ENCODE data around the gene KCND1. TPM values are rescaled to one million over a fixed set of nuclear protein-coding genes. Genes with fewer than 3 reads are reported as not detected.
"Not testable (repeated sequence)": the region's sequence is repeated elsewhere in the genome, so short reads cannot be mapped to it uniquely, and the experiment has no call there.

Gene KCND1
- total and polyA plus RNA-seq, 8 donors = 0.15 to 2.4 (median 0.45) TPM; not detected in 3

GRCh38 chrX:48989483-48989882, 17.8 kb upstream of the KCND1 start:
- intact Hi-C loops (cut with DNase I; ENCODE audit: low total_unique reads) = no loop called here
- H3K4me3 ChIP-seq = no peak overlapping the region
- 64 to 100% (median 77%) methylated on average over 1 to 4 of the region's 4 CpGs for whole genome bisulfite sequencing, 5 donors
- no peak for DNase-seq
- H3K9me3 ChIP-seq = no peaks in the 10 kb centered on the region
- H3K27me3 ChIP-seq = no peaks in the 10 kb centered on the region
- no peak for TF ChIP-seq POLR2AphosphoS5 (IDR thresholded peaks at IDR 0.05)
- peaks cover 7 to 83% (median 76%) of the 10 kb centered on the region in 4 donors for H3K36me3 ChIP-seq
- no peak overlapping the region for H3K27ac ChIP-seq
- H3K4me1 ChIP-seq = no peaks in the 10 kb centered on the region

- Histone ChIP-seq H3K9me3 (no peaks in the 10 kb centered on the region), H3K4me1 (no peaks in the 10 kb centered on the region), H3K4me3 (no peak overlapping the region), H3K27ac (no peak overlapping the region), H3K36me3 (peaks cover 0 to 84% (median 75%) of the 10 kb centered on the region in 4 donors), H3K27me3 (no peaks in the 10 kb centered on the region)
- DNase-seq = no peak
- 82 to 91% (median 87%) methylated on average over 3 of the region's 3 CpGs for WGBS, 5 donors
- intact Hi-C loops (cut with DNase I; ENCODE audit: low total_unique reads) = no loop called here
- TF ChIP-seq POLR2AphosphoS5 (IDR thresholded peaks at IDR 0.05) (no peak), EP300 (IDR thresholded peaks at IDR 0.05) (no peak), POLR2A (IDR thresholded peaks at IDR 0.05) (no peak), CTCF (IDR thresholded peaks at IDR 0.05) (no peak)
Measured at GRCh38 chrX:48983896-48984295, 12.3 kb upstream of the KCND1 start.

- no peak overlapping the region for H3K27ac ChIP-seq
- TF ChIP-seq EP300 (IDR thresholded peaks at IDR 0.05) (no peak), CTCF (IDR thresholded peaks at IDR 0.05) (no peak), POLR2A (IDR thresholded peaks at IDR 0.05) (no peak), POLR2AphosphoS5 (IDR thresholded peaks at IDR 0.05) (no peak)
- 79 to 95% (median 87%) methylated on average over 9 to 17 of the region's 17 CpGs for WGBS, 5 donors
- intact Hi-C loops (cut with DNase I; ENCODE audit: low total_unique reads) = no loop called here
- DNase-seq = no peak
- peaks cover 0 to 84% (median 73%) of the 10 kb centered on the region in 4 donors for H3K36me3 ChIP-seq
- no peak overlapping the region for H3K4me3 ChIP-seq
- no peaks in the 10 kb centered on the region for H3K9me3 ChIP-seq
- no peaks in the 10 kb centered on the region for H3K4me1 ChIP-seq
- H3K27me3 ChIP-seq = no peaks in the 10 kb centered on the region
Measured at GRCh38 chrX:48983081-48983480, 11.4 kb upstream of the KCND1 start.

GRCh38 chrX:48981178-48981577, 9.5 kb upstream of the KCND1 start:
- DNase-seq = no peak
- WGBS, 5 donors = 77 to 93% (median 87%) methylated on average over 5 to 10 of the region's 10 CpGs
- no peak overlapping the region for H3K27ac ChIP-seq
- no peak for TF ChIP-seq POLR2A (IDR thresholded peaks at IDR 0.05)
- TF ChIP-seq CTCF (IDR thresholded peaks at IDR 0.05) = no peak
- no peak for TF ChIP-seq EP300 (IDR thresholded peaks at IDR 0.05)
- no peak for TF ChIP-seq POLR2AphosphoS5 (IDR thresholded peaks at IDR 0.05)
- H3K27me3 ChIP-seq = no peaks in the 10 kb centered on the region
- H3K4me1 ChIP-seq = no peaks in the 10 kb centered on the region
- peaks cover 4 to 92% (median 86%) of the 10 kb centered on the region in 4 donors for H3K36me3 ChIP-seq
- H3K9me3 ChIP-seq = no peaks in the 10 kb centered on the region
- intact Hi-C loops (cut with DNase I; ENCODE audit: low total_unique reads) = no loop called here
- no peak overlapping the region for H3K4me3 ChIP-seq

- H3K9me3 ChIP-seq; H3K27me3 ChIP-seq; H3K4me3 ChIP-seq; DNase-seq; intact Hi-C loops (cut with DNase I; ENCODE audit: low total_unique reads); H3K27ac ChIP-seq; H3K4me1 ChIP-seq: not testable (repeated sequence)
- whole genome bisulfite sequencing, 5 donors = 81 to 96% (median 88%) methylated on average over 3 to 10 of the region's 10 CpGs
- H3K36me3 ChIP-seq = peaks cover 4 to 93% (median 89%) of the 10 kb centered on the region in 4 donors
Measured at GRCh38 chrX:48980341-48980740, 8.7 kb upstream of the KCND1 start.

Measured in stomach (tissue), 9 donors.